ENCODE data around the gene FNDC1. TPM values are rescaled to one million over a fixed set of nuclear protein-coding genes. Genes with fewer than 3 reads are reported as not detected.

The FNDC1 gene
- total RNA-seq, 3 donors from 2014 or later (not counting 1 experiment from before 2014, with no cell fraction given), result not detected

GRCh38 chr6:159132664-159133063, 36.5 kb upstream of the FNDC1 start:
- H3K27ac ChIP-seq (ENCODE audit: low read length), result no peak overlapping the region
- H3K4me1 ChIP-seq (ENCODE audit: control insufficient read depth, insufficient read depth, low read length), result peaks cover 7% of the 10 kb centered on the region
- H3K27me3 ChIP-seq (ENCODE audit: control insufficient read depth, insufficient read depth, low read length), result no peaks in the 10 kb centered on the region
- no peak overlapping the region for H3K27ac Mint-ChIP-seq
- DNase-seq, result no peak
- H3K36me3 ChIP-seq (ENCODE audit: control insufficient read depth, insufficient read depth, low read length), result no peaks in the 10 kb centered on the region
- no peak for TF ChIP-seq CTCF (IDR thresholded peaks at IDR 0.05)
- intact Hi-C loops (cut with micrococcal nuclease), result loop anchor here (5.0 kb wide), 1 partner anchor 430 kb away; no protein-coding TSS in a partner anchor
- H3K4me1 Mint-ChIP-seq, result peaks cover 6 to 12% of the 10 kb centered on the region in 2 donors
- H3K27me3 Mint-ChIP-seq (ENCODE audit: low read depth in 2 of 2), result peaks cover 0 to 3% of the 10 kb centered on the region in 2 donors
- no peaks in the 10 kb centered on the region for H3K9me3 Mint-ChIP-seq
- H3K9me3 ChIP-seq (ENCODE audit: control insufficient read depth, insufficient read depth, low read length), result no peaks in the 10 kb centered on the region
- H3K36me3 Mint-ChIP-seq, result no peaks in the 10 kb centered on the region
- no peak overlapping the region for H3K4me3 ChIP-seq (ENCODE audit: low read length)
- no peak for ATAC-seq
- 66% methylated on average over 15 of the region's 15 CpGs for WGBS (ENCODE audit: insufficient coverage)
- no peak overlapping the region for H3K4me3 Mint-ChIP-seq

DNA sequence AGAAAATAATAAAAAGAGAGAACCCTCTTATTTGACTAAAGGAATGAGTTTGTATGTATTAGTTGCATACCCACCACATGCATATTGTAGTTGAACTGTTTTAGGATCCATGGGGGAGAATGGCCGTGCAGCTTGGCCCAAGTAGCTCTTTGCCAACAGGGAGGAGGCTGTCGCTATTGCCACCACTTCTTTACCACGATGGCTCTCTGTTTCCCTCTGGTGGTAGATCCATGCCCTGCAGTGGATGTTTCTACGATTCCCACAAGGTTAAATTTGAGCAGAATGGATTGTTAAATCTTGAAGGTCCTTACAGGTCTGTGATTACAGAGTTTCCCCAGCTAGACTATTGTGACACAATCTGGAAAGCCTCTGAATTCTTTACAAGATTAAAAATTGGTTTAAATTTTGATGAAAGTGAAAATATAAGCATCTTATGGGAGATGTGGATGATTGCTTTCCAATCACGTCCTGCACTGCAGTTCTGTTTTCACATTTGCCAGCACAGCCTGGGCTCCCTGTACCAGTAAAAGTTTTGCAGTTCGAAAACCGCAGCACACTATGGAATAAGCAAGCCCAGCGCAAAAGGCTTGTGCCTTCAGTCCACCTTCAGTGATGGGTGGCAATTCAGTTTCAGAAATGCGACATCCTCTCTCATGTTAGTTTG, 34.4 kb upstream of the FNDC1 start:
- Mint-ChIP-seq H3K4me1 (peaks cover 6 to 12% of the 10 kb centered on the region in 2 donors), H3K27me3 (ENCODE audit: low read depth in 2 of 2) (peaks cover 7 to 14% of the 10 kb centered on the region in 2 donors)
- WGBS (ENCODE audit: insufficient coverage), result 27% methylated on average over 9 of the region's 9 CpGs

DNA sequence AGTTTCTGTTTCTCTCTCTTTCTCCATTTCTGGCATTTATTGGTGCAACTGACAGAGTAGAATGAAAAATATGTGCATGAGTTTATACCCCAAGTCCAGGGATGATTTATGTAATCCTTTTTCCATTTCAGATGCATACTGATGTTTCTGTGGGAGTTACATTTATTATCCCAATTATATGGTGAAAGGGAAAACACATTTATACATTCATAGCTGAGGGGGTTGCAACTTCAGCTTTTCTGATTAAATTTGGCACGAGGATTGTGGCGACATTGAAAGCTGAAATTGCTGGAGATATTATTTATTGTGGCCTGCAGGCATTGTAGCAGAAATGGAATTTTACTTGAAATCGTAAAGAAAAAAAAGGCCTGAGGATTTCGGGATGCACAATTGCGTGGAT, 31.5 kb upstream of the FNDC1 start:
- Mint-ChIP-seq H3K27ac (no peak overlapping the region), H3K4me1 (peaks cover 6 to 12% of the 10 kb centered on the region in 2 donors), H3K9me3 (no peaks in the 10 kb centered on the region), H3K36me3 (no peaks in the 10 kb centered on the region), H3K27me3 (ENCODE audit: low read depth in 2 of 2) (peaks cover 7 to 14% of the 10 kb centered on the region in 2 donors), H3K4me3 (no peak overlapping the region)
- TF ChIP-seq CTCF (IDR thresholded peaks at IDR 0.05), result no peak
- intact Hi-C loops (cut with micrococcal nuclease), result no loop called here
- H3K4me3 ChIP-seq (ENCODE audit: low read length), result no peak overlapping the region
- H3K36me3 ChIP-seq (ENCODE audit: control insufficient read depth, insufficient read depth, low read length), result no peaks in the 10 kb centered on the region
- H3K27me3 ChIP-seq (ENCODE audit: control insufficient read depth, insufficient read depth, low read length), result no peaks in the 10 kb centered on the region
- no peaks in the 10 kb centered on the region for H3K9me3 ChIP-seq (ENCODE audit: control insufficient read depth, insufficient read depth, low read length)
- H3K27ac ChIP-seq (ENCODE audit: low read length), result no peak overlapping the region
- WGBS (ENCODE audit: insufficient coverage), result 88% methylated on average over 5 of the region's 5 CpGs
- DNase-seq (no peak), ATAC-seq (no peak)
- peaks cover 4% of the 10 kb centered on the region for H3K4me1 ChIP-seq (ENCODE audit: control insufficient read depth, insufficient read depth, low read length)

More for the DNA sequence above, 34.4 kb upstream of the FNDC1 start:
- peaks cover 4% of the 10 kb centered on the region for H3K4me1 ChIP-seq (ENCODE audit: control insufficient read depth, insufficient read depth, low read length)
- H3K9me3 ChIP-seq (ENCODE audit: control insufficient read depth, insufficient read depth, low read length), result no peaks in the 10 kb centered on the region
- intact Hi-C loops (cut with micrococcal nuclease), result loop anchor here (1.0 to 5.0 kb wide), 3 partner anchors 30 to 433 kb away; no protein-coding TSS in a partner anchor
- H3K27ac ChIP-seq (ENCODE audit: low read length), result no peak overlapping the region
- Mint-ChIP-seq H3K4me3 (no peak overlapping the region), H3K36me3 (no peaks in the 10 kb centered on the region), H3K27ac (no peak overlapping the region), H3K9me3 (no peaks in the 10 kb centered on the region)
- TF ChIP-seq CTCF (IDR thresholded peaks at IDR 0.05), result peak; percentile 99
- no peaks in the 10 kb centered on the region for H3K36me3 ChIP-seq (ENCODE audit: control insufficient read depth, insufficient read depth, low read length)
- DNase-seq (peak; percentile 68 to 90), ATAC-seq (peak; percentile 89 to 100 (median 98))
- no peaks in the 10 kb centered on the region for H3K27me3 ChIP-seq (ENCODE audit: control insufficient read depth, insufficient read depth, low read length)
- H3K4me3 ChIP-seq (ENCODE audit: low read length), result no peak overlapping the region

DNA sequence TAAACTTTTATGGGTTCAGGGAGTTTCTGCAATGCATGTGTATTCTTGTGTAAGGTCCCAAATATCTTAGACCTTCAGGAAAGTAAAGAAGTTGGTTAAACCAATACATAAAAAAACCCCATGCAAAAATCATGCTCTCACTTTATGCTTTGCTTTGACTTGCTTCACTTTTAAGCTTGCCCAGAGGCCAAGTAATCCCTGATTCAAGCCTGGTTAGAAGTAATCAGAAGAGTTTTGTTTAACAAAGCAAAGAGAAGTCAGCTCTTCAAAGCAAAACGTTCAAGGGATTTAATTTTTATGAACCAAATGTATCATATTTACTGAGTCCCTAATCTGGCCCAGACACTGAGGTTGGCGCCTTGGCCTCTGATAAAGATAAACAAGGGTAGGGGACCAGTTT, 26.7 kb upstream of the FNDC1 start:
- Mint-ChIP-seq H3K4me3 (no peak overlapping the region), H3K9me3 (no peaks in the 10 kb centered on the region), H3K27me3 (ENCODE audit: low read depth in 2 of 2) (peaks cover 24 to 34% of the 10 kb centered on the region in 2 donors), H3K4me1 (no peaks in the 10 kb centered on the region), H3K27ac (no peak overlapping the region), H3K36me3 (no peaks in the 10 kb centered on the region)
- no peak overlapping the region for H3K4me3 ChIP-seq (ENCODE audit: low read length)
- WGBS (ENCODE audit: insufficient coverage), result 88% methylated on average over 2 of the region's 2 CpGs
- no peaks in the 10 kb centered on the region for H3K36me3 ChIP-seq (ENCODE audit: control insufficient read depth, insufficient read depth, low read length)
- intact Hi-C loops (cut with micrococcal nuclease), result no loop called here
- no peaks in the 10 kb centered on the region for H3K4me1 ChIP-seq (ENCODE audit: control insufficient read depth, insufficient read depth, low read length)
- ATAC-seq (no peak), DNase-seq (no peak)
- no peak for TF ChIP-seq CTCF (IDR thresholded peaks at IDR 0.05)
- no peaks in the 10 kb centered on the region for H3K27me3 ChIP-seq (ENCODE audit: control insufficient read depth, insufficient read depth, low read length)
- H3K9me3 ChIP-seq (ENCODE audit: control insufficient read depth, insufficient read depth, low read length), result no peaks in the 10 kb centered on the region
- no peak overlapping the region for H3K27ac ChIP-seq (ENCODE audit: low read length)

Measured in natural killer cell (primary cell).